K562 (cell line): Measurements from ENCODE around the gene SPNS1. TPM values are rescaled to one million over a fixed set of nuclear protein-coding genes. Genes with fewer than 3 reads are reported as not detected.

Experiments
- AFF4 ChIP-seq: sonication (generic); formaldehyde crosslinking; IDR thresholded peaks from 2 replicates; pipeline ENCODE4 v1.8.0; 2023; ENCODE audit warnings: mild to moderate bottlenecking, missing genetic modification reagents
- BACH1 ChIP-seq: fragments of 200-800 bp; sonication (Bioruptor generic); IDR thresholded peaks from 2 replicates; pipeline ENCODE4 v1.6.1; 2016; ENCODE audit warnings: missing genetic modification characterization, missing compliant biosample characterization
- EWSR1 ChIP-seq: fragments of 450-650 bp; IDR thresholded peaks from 2 replicates; pipeline ENCODE4 v1.6.1; 2018; ENCODE audit warnings: borderline replicate concordance, mild to moderate bottlenecking, low read depth, moderate library complexity; ENCODE audit not compliant: partially characterized antibody
- JUNB ChIP-seq: fragments of 450-650 bp; formaldehyde crosslinking; conservative IDR thresholded peaks from 2 replicates; pipeline ENCODE4 v1.4.0; 2020; ENCODE audit warnings: mild to moderate bottlenecking
- MITF ChIP-seq: IDR thresholded peaks from 2 replicates; pipeline ENCODE4 v1.6.1; 2014; ENCODE audit warnings: antibody characterized with exemption
- MLLT1 ChIP-seq, 2 experiments: fragments of 450-650 bp; IDR thresholded peaks; 2 replicates each; pipeline ENCODE4 v1.6.1; 2016
- NR3C1 ChIP-seq: sonication (generic); formaldehyde crosslinking; IDR thresholded peaks from 2 replicates; pipeline ENCODE4 v1.8.1; 2022; ENCODE audit warnings: missing genetic modification reagents
- RBM39 ChIP-seq: fragments of 200-400 bp; formaldehyde crosslinking; optimal IDR thresholded peaks from 2 replicates; pipeline ENCODE3; 2018; ENCODE audit warnings: low read depth, low read length
- SRSF7 ChIP-seq: fragments of 200-400 bp; formaldehyde crosslinking; optimal IDR thresholded peaks from 2 replicates; pipeline ENCODE3; 2017; ENCODE audit warnings: mild to moderate bottlenecking, low read depth, low read length
- THRA ChIP-seq: fragments of 450-650 bp; IDR thresholded peaks from 2 replicates; pipeline ENCODE4 v1.6.1; 2017; ENCODE audit warnings: mild to moderate bottlenecking, moderate library complexity
- ZFPM2 ChIP-seq: fragments of 250-450 bp; sonication (Bioruptor Pico); IDR thresholded peaks from 2 replicates; pipeline ENCODE4 v1.5.1; 2022; ENCODE audit warnings: mild to moderate bottlenecking
- ZKSCAN3 ChIP-seq: fragments of 250-450 bp; sonication (Bioruptor Pico); IDR thresholded peaks from 2 replicates; pipeline ENCODE4 v1.4.0; 2020
- ZNF24 ChIP-seq: fragments of 450-650 bp; IDR thresholded peaks from 2 replicates; pipeline ENCODE4 v1.6.1; 2016
- ZNF311 ChIP-seq: fragments of 250-450 bp; sonication (Bioruptor Pico); IDR thresholded peaks from 2 replicates; pipeline ENCODE4 v1.4.0; 2020; ENCODE audit warnings: mild to moderate bottlenecking, moderate library complexity
- ZNF41 ChIP-seq: fragments of 250-450 bp; sonication (Bioruptor Pico); conservative IDR thresholded peaks from 2 replicates; pipeline ENCODE4 v1.4.0; 2020; ENCODE audit warnings: mild to moderate bottlenecking
- ZNF583 ChIP-seq: fragments of 250-450 bp; sonication (Bioruptor Pico); IDR thresholded peaks from 2 replicates; pipeline ENCODE4 v1.4.0; 2020
- ZNF639 ChIP-seq, 2 experiments: fragments of 200-800 bp in 1 of 2; sonication (Bioruptor generic) in 1 of 2; sonication (generic) in 1 of 2; formaldehyde crosslinking in 1 of 2; IDR thresholded peaks in 1 of 2; conservative IDR thresholded peaks in 1 of 2; 2 replicates each; pipeline versions ENCODE4 v1.5.0 to v1.6.1; 2016 to 2020; ENCODE audit warnings: missing compliant biosample characterization in 1 of 2, missing genetic modification characterization in 1 of 2, missing genetic modification reagents in 1 of 2
- ZNF79 ChIP-seq: fragments of 250-450 bp; sonication (Bioruptor Pico); IDR thresholded peaks from 2 replicates; pipeline ENCODE4 v1.4.0; 2020; ENCODE audit warnings: low read depth, mild to moderate bottlenecking, moderate library complexity
- ZNF830 ChIP-seq: fragments of 250-450 bp; sonication (Bioruptor Pico); IDR thresholded peaks from 2 replicates; pipeline ENCODE4 v1.5.0; 2021; ENCODE audit warnings: mild to moderate bottlenecking
- polyA plus RNA-seq, 8 experiments: library from polyadenylated mRNA; depleted of rRNA in 4 of 8; stranded (reverse) in 5 of 8; unstranded in 3 of 8; fragments of >200 nt; fragmentation: Nextera tagmentation in 2 of 8; fragmentation: Illumina TruSeq in 1 of 8; extraction: Ambion mirVana in 2 of 8; extraction: Trizol in 1 of 8; gene quantifications; 2 replicates each; pipeline versions ENCODE4 v1.2.1 to v1.2.3, GENCODE V29; 2011 to 2014; ENCODE audit warnings: inconsistent platforms in 1 of 8, missing spikeins in 1 of 8
- total RNA-seq, 7 experiments: library from RNA; depleted of rRNA in 6 of 7; stranded (reverse); fragments of >200 nt in 6 of 7; fragmentation: Illumina TruSeq in 2 of 7; extraction: Trizol in 2 of 7; gene quantifications; 2 replicates each; pipeline versions ENCODE4 v1.2.1 to v1.2.3, GENCODE V29; 2011 to 2021; ENCODE audit warnings: low replicate concordance in 1 of 7

The SPNS1 gene
- total and polyA plus RNA-seq, 9 of the 15 experiments (the other 6 are each of a cell fraction or from before 2014, with no cell fraction given): 0.58 to 64.9 (median 13.7) TPM

- TF ChIP-seq ZNF79 (CRISPR knock-in tag): no peak
- 0 out of 2 replicates have a peak, but pooled peaks have one; percentile 23 for TF ChIP-seq NR3C1 (CRISPR knock-in tag)
- no peak for TF ChIP-seq BACH1 (tag)
- no peak for TF ChIP-seq ZFPM2 (CRISPR knock-in tag)
- TF ChIP-seq ZKSCAN3 (CRISPR knock-in tag): no peak
- TF ChIP-seq JUNB (CRISPR knock-in tag): no peak
- no peak for TF ChIP-seq ZNF24
- no peak for TF ChIP-seq AFF4 (CRISPR knock-in tag)
- no peak for TF ChIP-seq EWSR1
- TF ChIP-seq ZNF830: no peak
- TF ChIP-seq ZNF639 (CRISPR knock-in tag; conservative IDR thresholded peaks at IDR 0.05 in 1 of 2, IDR thresholded peaks at IDR 0.05 in 1 of 2): peak in 1 of 2 experiments; percentile 94; a peak in 2 of 4 replicates
- no peak for TF ChIP-seq MITF
- TF ChIP-seq ZNF311 (CRISPR knock-in tag): no peak
- TF ChIP-seq THRA: no peak
- TF ChIP-seq ZNF41 (CRISPR knock-in tag): no peak
- TF ChIP-seq ZNF583 (CRISPR knock-in tag): no peak
- peak in 1 of 2 experiments; percentile 92; a peak in 1 of 4 replicates for TF ChIP-seq MLLT1 (IDR thresholded peaks at IDR 0.05)
- no peak for TF ChIP-seq RBM39
- no peak for TF ChIP-seq SRSF7
These were observed 23.7 kb upstream of the SPNS1 start, which contains the start of gene NFATC2IP (continued) for GRCh38 chr16:28950648-28951409.
